Adrenal gland (tissue), 5 donors: ENCODE measurements around the gene PELI3.

Experiments used
- CTCF ChIP-seq, 6 experiments: fragments of 450-650 bp in 4 of 6; fragments of 200-600 bp in 2 of 6; sonication (generic) in 1 of 6; IDR thresholded peaks; 1 replicate in 5 of 6; 2 replicates in 1 of 6; pipeline versions ENCODE4 v1.5.1 to v1.8.0; 2016 to 2021; ENCODE audit warnings: antibody characterized with exemption in 6 of 6, mild to moderate bottlenecking in 2 of 6, moderate library complexity in 1 of 6
- POLR2A ChIP-seq, 2 donors: fragments of 450-650 bp; IDR thresholded peaks; one replicate each; pipeline ENCODE4 v1.6.1; 2017; ENCODE audit warnings: antibody characterized with exemption in 2 of 2, mild to moderate bottlenecking in 2 of 2, moderate library complexity in 1 of 2
- donor health status: DM: no; HTN: no; CAD: no.

GRCh38 chr11:66510271-66510989, 43.7 kb downstream of the PELI3 start, which contains the start of gene BBS1:
- TF ChIP-seq CTCF (IDR thresholded peaks at IDR 0.05) (no peak), POLR2A (IDR thresholded peaks at IDR 0.05) (peak in 1 of 2 donors; percentile 18)
